ENCODE results near the gene KAT5.
"Not testable (repeated sequence)": the region's sequence is repeated elsewhere in the genome, so short reads cannot be mapped to it uniquely, and the experiment has no call there.

The KAT5 gene

GRCh38 chr11:65764434-65764833, 52.4 kb downstream of the KAT5 start:
- H3K4me3 ChIP-seq (ENCODE audit: low read length) = no peak overlapping the region
- H3K79me2 ChIP-seq (ENCODE audit: low read length) = no peaks in the 10 kb centered on the region
- no peak overlapping the region for H3K27ac ChIP-seq (ENCODE audit: low read length)
- H3K4me2 ChIP-seq (ENCODE audit: low read length) = no peak overlapping the region
- TF ChIP-seq EZH2phosphoT487 (IDR thresholded peaks at IDR 0.05; ENCODE audit: low read depth) = no peak
- no peak for TF ChIP-seq CTCF (IDR thresholded peaks at IDR 0.05; ENCODE audit: low read depth, low read length)
- no peaks in the 10 kb centered on the region for H3K9me3 ChIP-seq (ENCODE audit: insufficient read depth, low read length)
- no peak overlapping the region for H2AFZ ChIP-seq (ENCODE audit: low read depth, low read length)
- H3K9ac ChIP-seq (ENCODE audit: low read length) = no peak overlapping the region
- 0 out of 2 replicates have a peak, but pooled peaks cover 5% of the 10 kb centered on the region for H3K27me3 ChIP-seq (ENCODE audit: low read depth, low read length)
- H4K20me1 ChIP-seq (ENCODE audit: insufficient read depth, low read length) = no peaks in the 10 kb centered on the region
- H3K36me3 ChIP-seq (replicated peaks; ENCODE audit: low read depth, low read length) = no peaks in the 10 kb centered on the region
- no peaks in the 10 kb centered on the region for H3K4me1 ChIP-seq (ENCODE audit: low read length)

- 0 out of 2 replicates have a peak, but pooled peaks cover 2% of the 10 kb centered on the region for H3K27me3 ChIP-seq (ENCODE audit: low read depth, low read length)
- H4K20me1 ChIP-seq (ENCODE audit: insufficient read depth, low read length) = no peaks in the 10 kb centered on the region
- H3K4me1 ChIP-seq (ENCODE audit: low read length) = 0 out of 2 replicates have a peak, but pooled peaks cover 2% of the 10 kb centered on the region
- no peaks in the 10 kb centered on the region for H3K36me3 ChIP-seq (replicated peaks; ENCODE audit: low read depth, low read length)
- H3K27ac ChIP-seq (ENCODE audit: low read length) = no peak overlapping the region
- H3K4me3 ChIP-seq (ENCODE audit: low read length) = no peak overlapping the region
- H3K79me2 ChIP-seq (ENCODE audit: low read length) = no peaks in the 10 kb centered on the region
- no peaks in the 10 kb centered on the region for H3K9me3 ChIP-seq (ENCODE audit: insufficient read depth, low read length)
- H2AFZ ChIP-seq (ENCODE audit: low read depth, low read length) = no peak overlapping the region
- no peak overlapping the region for H3K9ac ChIP-seq (ENCODE audit: low read length)
- H3K4me2 ChIP-seq (ENCODE audit: low read length) = no peak overlapping the region
- TF ChIP-seq EZH2phosphoT487 (IDR thresholded peaks at IDR 0.05; ENCODE audit: low read depth) (no peak), CTCF (IDR thresholded peaks at IDR 0.05; ENCODE audit: low read depth, low read length) (no peak)
These were observed 54.5 kb downstream of the KAT5 start for GRCh38 chr11:65766535-65766934.

GRCh38 chr11:65767406-65767805, 55.4 kb downstream of the KAT5 start:
- Histone ChIP-seq H3K36me3 (replicated peaks; ENCODE audit: low read depth, low read length) (no peaks in the 10 kb centered on the region), H3K9me3 (ENCODE audit: insufficient read depth, low read length) (no peaks in the 10 kb centered on the region), H4K20me1 (ENCODE audit: insufficient read depth, low read length) (no peaks in the 10 kb centered on the region), H3K4me1 (ENCODE audit: low read length) (0 out of 2 replicates have a peak, but pooled peaks cover 2% of the 10 kb centered on the region), H3K4me2 (ENCODE audit: low read length) (no peak overlapping the region), H3K9ac (ENCODE audit: low read length) (no peak overlapping the region), H3K27ac (ENCODE audit: low read length) (no peak overlapping the region), H3K4me3 (ENCODE audit: low read length) (no peak overlapping the region), H3K27me3 (ENCODE audit: low read depth, low read length) (no peaks in the 10 kb centered on the region), H2AFZ (ENCODE audit: low read depth, low read length) (no peak overlapping the region), H3K79me2 (ENCODE audit: low read length) (no peaks in the 10 kb centered on the region)
- TF ChIP-seq CTCF (IDR thresholded peaks at IDR 0.05; ENCODE audit: low read depth, low read length) = no peak
- no peak for TF ChIP-seq EZH2phosphoT487 (IDR thresholded peaks at IDR 0.05; ENCODE audit: low read depth)

- H3K4me3 ChIP-seq (ENCODE audit: low read length); H4K20me1 ChIP-seq (ENCODE audit: insufficient read depth, low read length); H3K4me2 ChIP-seq (ENCODE audit: low read length); H3K27ac ChIP-seq (ENCODE audit: low read length); H3K9ac ChIP-seq (ENCODE audit: low read length); H3K79me2 ChIP-seq (ENCODE audit: low read length); H3K4me1 ChIP-seq (ENCODE audit: low read length); H3K27me3 ChIP-seq (ENCODE audit: low read depth, low read length); H3K9me3 ChIP-seq (ENCODE audit: insufficient read depth, low read length); H3K36me3 ChIP-seq (replicated peaks; ENCODE audit: low read depth, low read length); H2AFZ ChIP-seq (ENCODE audit: low read depth, low read length): not testable (repeated sequence)
These were observed 55.8 kb downstream of the KAT5 start for GRCh38 chr11:65767806-65768205.
